Stimulated activated CD8-positive, alpha-beta memory T cell treated with anti-CD3 and anti-CD28 coated beads, Interleukin-4, amount 100 ng/mL, for 48 hours (primary cell): Measurements from ENCODE around the gene ZNF350.
"Not testable (repeated sequence)": the region's sequence is repeated elsewhere in the genome, so short reads cannot be mapped to it uniquely, and the experiment has no call there.

Experiments
- DNase-seq: peaks from one replicate; pipeline ENCODE4 v3.0.0-alpha.2; 2020

Gene ZNF350

GRCh38 chr19:51970718-51971117, 15.9 kb downstream of the ZNF350 start:
- DNase-seq, result no peak

- DNase-seq, result no peak
Observed at GRCh38 chr19:51965583-51965982, 21.1 kb downstream of the ZNF350 start.

DNA sequence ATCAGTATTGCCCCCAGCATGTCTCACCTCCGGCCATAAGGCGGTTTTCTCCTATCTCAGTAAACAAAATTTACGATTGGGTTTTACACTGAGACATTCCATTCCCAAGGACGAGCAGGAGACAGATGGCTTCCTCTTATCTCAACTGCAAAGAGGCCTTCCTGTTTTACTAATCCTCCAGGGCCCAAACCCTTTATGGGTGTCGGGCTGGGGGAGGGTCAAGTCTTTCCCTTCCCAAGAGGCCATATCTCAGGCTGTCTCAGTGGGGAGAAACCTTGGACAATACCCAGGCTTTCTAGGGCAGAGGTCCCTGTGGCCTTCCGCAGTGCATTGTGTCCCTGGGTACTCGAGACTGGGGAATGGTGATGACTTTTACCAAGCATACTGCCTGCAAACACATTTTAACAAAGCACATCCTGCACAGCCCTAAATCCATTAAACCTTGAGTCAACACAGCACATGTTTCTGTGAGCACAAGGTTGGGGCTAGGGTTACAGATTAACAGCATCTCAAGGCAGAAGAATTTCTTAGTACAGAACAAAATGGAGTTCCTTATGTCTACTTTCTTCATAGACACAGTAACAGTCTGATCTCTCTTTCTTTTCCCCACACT, 25.9 kb downstream of the ZNF350 start:
- DNase-seq, result not testable (repeated sequence)

DNA sequence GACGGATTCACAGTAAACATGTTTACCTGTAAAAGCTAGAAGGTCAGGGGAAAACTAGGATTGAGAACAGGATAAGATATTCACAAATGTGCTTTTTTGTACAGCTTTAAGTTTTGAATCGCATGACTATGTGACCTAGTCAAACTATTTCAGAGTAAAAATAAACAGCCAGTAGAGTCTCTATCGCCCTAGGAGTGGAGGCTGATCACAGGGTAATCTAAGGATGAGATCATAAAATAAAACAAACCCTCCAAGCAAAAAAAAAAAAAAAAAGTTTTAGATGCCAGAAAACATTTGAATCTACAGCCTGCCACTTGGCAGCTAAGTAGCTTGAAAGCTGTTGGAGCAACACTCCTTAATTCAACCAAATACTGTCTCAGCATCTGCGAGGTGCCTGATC, 26.8 kb downstream of the ZNF350 start:
- no peak for DNase-seq

DNA sequence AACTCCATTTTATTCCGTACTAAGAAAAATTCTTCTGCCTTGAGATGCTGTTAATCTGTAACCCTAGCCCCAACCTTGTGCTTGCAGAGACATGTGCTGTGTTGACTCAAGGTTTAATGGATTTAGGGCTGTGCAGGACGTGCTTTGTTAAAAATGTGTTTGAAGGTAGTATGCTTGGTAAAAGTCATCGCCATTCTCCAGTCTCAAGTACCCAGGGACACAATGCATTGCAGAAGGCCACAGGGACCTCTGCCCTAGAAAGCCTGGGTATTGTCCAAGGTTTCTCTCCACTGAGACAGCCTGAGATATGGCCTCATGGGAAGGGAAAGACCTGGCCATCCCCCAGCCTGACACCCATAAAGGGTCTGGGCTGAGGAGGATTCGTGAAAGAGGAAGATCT, 28.8 kb downstream of the ZNF350 start:
- not testable (repeated sequence) for DNase-seq

GRCh38 chr19:51948975-51949374, 37.7 kb downstream of the ZNF350 start:
- no peak for DNase-seq

- DNase-seq, result no peak
Observed at GRCh38 chr19:51946602-51947001, 40.0 kb downstream of the ZNF350 start.

GRCh38 chr19:51944798-51945552, 41.7 kb downstream of the ZNF350 start:
- DNase-seq, result no peak

GRCh38 chr19:51938936-51939335, 47.7 kb downstream of the ZNF350 start:
- no peak for DNase-seq

GRCh38 chr19:51931921-51932320, 54.7 kb downstream of the ZNF350 start:
- DNase-seq, result no peak

DNA sequence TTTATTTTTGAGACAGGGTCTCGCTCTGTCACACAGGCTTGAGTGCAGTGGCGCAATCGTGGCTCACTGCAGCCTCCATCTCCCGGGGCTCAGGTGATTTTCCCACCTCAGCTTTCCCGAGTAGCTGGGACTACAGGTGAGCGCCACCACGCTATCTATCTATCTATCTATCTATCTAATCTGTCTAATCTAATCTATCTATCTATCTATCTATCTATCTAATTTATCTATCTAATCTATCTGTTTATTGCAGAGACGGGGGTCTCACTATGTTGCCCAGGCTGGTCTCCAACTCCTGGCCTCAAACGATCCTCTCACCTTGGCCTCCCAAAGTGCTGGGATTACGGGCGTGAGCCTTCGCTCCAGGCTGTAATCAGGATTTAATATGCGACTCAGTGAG, 58.8 kb downstream of the ZNF350 start:
- no peak for DNase-seq

DNA sequence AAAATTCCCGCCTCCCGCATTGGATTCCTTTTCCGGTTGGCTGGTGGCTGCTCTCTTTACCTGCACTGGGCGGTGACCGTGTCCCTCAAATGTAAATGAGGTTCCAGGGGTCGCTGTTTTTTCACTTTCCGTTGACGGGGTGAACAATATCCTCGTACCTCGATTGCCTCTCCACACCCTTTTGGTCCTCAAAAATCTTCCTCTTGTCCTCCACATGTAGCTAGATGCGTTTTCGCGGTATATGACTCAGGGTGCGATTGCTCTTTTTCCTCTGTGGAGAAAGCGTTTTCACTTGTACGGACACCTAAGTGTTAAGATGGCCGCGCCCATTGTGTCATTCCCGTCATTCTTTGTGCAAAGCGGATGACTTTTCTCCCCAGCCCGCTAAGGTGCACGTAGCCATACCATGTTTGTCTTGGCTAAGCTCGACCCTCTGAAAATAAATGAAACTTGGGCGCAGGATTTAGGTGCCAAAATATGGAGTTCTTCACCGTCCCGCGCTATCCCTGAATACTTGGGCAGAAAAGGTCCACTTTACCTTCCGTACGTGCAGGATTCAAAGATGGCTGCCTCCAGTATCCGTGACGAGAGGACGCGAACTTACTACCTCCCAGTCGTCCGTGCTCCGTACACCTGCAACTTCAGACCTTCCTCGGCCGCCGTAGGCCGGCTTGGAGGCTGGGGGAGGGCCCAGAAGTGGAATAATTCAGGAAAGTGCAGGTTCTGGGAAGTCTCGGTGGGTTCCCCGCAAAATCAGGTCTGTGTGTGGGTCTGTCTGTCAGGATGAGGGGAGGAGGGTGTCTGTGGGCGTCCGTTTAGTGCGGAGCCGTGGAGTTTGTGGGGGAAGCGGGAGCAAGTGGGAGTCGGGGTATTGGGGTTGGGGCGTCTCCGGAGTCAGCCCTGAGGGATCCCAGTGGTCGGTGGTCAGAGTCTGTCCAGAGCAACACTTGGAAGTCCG, 59.6 kb downstream of the ZNF350 start, which contains the start of gene ZNF613:
TSS of gene ZNF613 (plus strand) at position 689 of the 958 bp plus-strand sequence. CDS start 8,749 bp downstream, outside the sequence.
- peak; percentile 86 for DNase-seq

- no peak for DNase-seq
Observed at GRCh38 chr19:51926426-51926783, 60.2 kb downstream of the ZNF350 start.

GRCh38 chr19:51921949-51922348, 64.7 kb downstream of the ZNF350 start:
- peak; percentile 30 for DNase-seq

DNA sequence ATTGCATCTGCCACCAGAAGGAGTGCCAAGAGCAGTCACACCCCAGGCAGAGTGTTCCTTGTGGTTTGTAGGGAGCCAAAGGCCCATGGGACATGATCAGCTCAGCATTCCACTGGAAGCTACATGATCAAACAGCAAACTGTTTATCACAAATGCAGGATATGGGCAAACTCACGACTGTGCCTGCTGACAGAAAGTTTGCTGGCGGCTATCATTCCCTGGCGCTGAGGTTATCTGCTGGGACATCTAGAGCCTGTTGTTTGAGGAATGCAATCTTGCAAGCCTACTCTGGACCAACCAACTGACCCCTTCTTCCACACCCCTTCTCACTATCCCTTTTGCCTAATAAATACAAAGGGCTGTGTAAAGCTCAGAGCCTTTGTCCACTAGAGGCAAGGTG, 67.0 kb downstream of the ZNF350 start:
- no peak for DNase-seq

DNA sequence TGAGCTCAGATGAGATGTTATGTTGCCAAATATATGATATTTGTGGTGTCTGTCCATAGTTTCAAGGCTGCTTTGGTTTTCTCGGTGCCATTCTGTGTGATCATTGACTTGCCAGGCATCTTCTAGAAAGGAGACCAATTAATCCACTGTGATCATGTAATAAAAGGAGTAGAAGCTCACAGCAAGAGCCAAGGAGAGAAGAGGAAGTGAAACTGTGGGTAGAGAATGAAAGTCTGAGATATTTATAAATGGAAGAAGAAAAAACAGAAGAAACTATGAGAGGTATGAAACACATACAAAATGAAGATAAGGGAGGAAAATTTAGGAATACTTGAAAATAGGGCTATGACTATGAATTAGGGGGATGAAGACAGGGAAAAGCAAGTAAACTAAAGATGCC, 70.5 kb downstream of the ZNF350 start:
- DNase-seq, result no peak

- DNase-seq, result no peak
Observed at GRCh38 chr19:51915324-51915867, 71.2 kb downstream of the ZNF350 start.
